BE2C (cell line): ENCODE data around the gene STK33. TPM values are rescaled to one million over a fixed set of nuclear protein-coding genes. Genes with fewer than 3 reads are reported as not detected.
A peak's percentile ranks its signal among the peaks of the same experiment; 100 is the strongest.

ENCODE experiments used
- DNase-seq: peaks from one replicate; pipeline ENCODE4 v3.0.0-alpha.2; 2020
- H3K27me3 ChIP-seq: fragments of 250-450 bp; sonication (Bioruptor Pico); 2 replicates; pipeline ENCODE4 v1.5.1; 2020; ENCODE audit warnings: mild to moderate bottlenecking
- H3K36me3 ChIP-seq: fragments of 250-450 bp; sonication (Bioruptor Pico); 2 replicates; pipeline ENCODE4 v1.5.1; 2020; ENCODE audit warnings: mild to moderate bottlenecking
- H3K4me1 ChIP-seq: fragments of 250-450 bp; sonication (Bioruptor Pico); 2 replicates; pipeline ENCODE4 v1.5.1; 2020
- H3K4me3 ChIP-seq: 2 replicates; pipeline ENCODE4 v1.5.1; 2011; ENCODE audit warnings: low read depth, low read length
- H3K9me3 ChIP-seq: fragments of 250-450 bp; sonication (Bioruptor Pico); 2 replicates; pipeline ENCODE4 v1.5.1; 2020
- polyA plus RNA-seq: library from polyadenylated mRNA; unstranded; fragments of >200 nt; gene quantifications from one replicate; pipeline ENCODE4 v1.2.1, GENCODE V29; 2012; ENCODE audit warnings: low read depth, missing spikeins; ENCODE audit not compliant: insufficient read length, insufficient read depth
- TF ChIP-seq, protein P1 (sequence below): IDR thresholded peaks from 2 replicates; pipeline ENCODE4 v1.5.1; 2012; ENCODE audit warnings: mild to moderate bottlenecking, low read depth, low read length

STK33 gene
- polyA plus RNA-seq: 6.0 TPM

DNA sequence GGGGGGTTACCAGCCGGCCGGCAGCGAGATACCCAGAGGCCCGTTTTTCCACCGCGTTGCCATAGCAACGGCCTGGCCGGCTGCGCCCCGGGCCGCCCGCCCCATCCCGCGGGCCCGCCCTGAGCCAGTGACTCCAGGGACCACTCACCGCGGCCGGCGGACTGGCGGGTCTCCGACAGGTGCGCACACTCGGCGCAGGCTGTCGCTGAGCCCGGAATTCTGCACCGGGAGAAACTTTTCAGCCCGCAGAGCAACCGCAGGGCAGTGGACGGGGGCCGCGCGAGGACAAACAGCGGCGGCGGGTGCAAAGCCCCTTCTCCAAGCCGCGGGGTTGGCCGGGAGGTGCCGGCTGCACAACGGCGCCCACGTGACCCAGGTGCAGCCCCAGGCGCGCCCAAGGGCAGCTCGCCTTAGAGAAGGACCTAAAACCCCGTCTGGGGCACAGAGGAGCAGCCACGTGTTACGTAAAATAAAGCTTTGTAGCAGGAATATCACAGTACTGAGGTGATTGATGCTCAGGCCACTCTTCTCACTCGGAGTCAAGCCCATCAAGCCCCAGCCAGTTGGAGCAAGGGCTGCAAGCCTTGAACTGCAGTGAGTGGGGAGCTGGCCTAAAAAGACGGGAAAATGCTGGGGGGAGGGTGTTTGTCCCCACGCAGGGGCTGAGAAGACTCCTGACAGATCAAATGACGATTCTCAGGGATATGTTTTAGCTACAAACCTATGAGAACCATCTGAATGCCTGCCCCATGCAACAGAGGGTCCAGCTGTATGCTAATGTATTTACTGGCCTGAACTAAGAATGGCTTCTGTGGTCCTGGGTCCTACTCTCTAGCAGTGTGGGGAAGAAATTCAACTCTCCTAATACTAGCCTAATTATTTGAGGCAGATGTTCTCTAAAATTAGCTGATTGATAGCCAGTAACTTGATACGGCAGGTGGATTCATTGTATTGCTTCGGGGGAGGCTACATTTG is at the start of gene STK33:
Gene STK33, minus strand, starts transcription at position 294 of the 975 bp plus-strand sequence. CDS start 119,323 bp downstream, outside the sequence.
- no peaks in the 10 kb centered on the region for H3K27me3 ChIP-seq
- peak within 1 kb of the TSS; percentile 67 for H3K4me3 ChIP-seq
- no peaks in the 10 kb centered on the region for H3K4me1 ChIP-seq
- DNase-seq: peak; percentile 62
- no peaks in the 10 kb centered on the region for H3K9me3 ChIP-seq
- no peaks in the 10 kb centered on the region for H3K36me3 ChIP-seq
- TF ChIP-seq, protein P1, sequence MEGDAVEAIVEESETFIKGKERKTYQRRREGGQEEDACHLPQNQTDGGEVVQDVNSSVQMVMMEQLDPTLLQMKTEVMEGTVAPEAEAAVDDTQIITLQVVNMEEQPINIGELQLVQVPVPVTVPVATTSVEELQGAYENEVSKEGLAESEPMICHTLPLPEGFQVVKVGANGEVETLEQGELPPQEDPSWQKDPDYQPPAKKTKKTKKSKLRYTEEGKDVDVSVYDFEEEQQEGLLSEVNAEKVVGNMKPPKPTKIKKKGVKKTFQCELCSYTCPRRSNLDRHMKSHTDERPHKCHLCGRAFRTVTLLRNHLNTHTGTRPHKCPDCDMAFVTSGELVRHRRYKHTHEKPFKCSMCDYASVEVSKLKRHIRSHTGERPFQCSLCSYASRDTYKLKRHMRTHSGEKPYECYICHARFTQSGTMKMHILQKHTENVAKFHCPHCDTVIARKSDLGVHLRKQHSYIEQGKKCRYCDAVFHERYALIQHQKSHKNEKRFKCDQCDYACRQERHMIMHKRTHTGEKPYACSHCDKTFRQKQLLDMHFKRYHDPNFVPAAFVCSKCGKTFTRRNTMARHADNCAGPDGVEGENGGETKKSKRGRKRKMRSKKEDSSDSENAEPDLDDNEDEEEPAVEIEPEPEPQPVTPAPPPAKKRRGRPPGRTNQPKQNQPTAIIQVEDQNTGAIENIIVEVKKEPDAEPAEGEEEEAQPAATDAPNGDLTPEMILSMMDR: no peak

DNA sequence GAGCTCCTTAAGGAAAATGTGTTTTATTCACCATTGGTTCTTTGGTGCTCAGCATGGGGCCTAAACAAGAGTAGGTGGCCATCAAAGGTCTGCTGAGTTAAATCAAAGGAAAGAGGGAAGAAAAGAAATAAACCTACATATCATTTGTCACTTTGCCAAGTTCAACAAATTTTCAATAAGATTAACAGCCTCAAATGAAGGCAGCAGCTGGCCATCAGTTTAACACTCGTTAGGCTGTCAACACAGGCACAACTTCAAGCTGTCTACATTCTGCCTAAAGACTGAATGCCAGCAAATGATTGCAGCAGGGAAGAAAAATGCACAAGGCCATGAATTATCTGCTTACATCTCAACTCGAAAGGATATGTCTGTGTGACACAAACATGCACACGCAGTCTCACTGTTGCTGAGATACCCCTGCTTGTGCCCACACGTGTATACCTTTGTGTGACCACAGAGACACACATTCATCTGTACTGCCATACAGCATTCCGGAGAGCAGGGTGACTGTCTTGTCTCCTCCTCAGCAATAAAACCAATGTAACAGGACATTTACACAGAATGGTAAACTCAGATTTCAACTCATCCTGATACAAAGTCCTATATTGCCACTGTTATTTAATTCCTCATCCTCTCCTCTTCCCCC is 48.3 kb upstream of the STK33 start:
- no peaks in the 10 kb centered on the region for H3K27me3 ChIP-seq
- no peaks in the 10 kb centered on the region for H3K9me3 ChIP-seq
- no peaks in the 10 kb centered on the region for H3K36me3 ChIP-seq
- no peak for DNase-seq
- no peak overlapping the region for H3K4me3 ChIP-seq
- H3K4me1 ChIP-seq: no peaks in the 10 kb centered on the region
- TF ChIP-seq, protein P1: no peak

DNA sequence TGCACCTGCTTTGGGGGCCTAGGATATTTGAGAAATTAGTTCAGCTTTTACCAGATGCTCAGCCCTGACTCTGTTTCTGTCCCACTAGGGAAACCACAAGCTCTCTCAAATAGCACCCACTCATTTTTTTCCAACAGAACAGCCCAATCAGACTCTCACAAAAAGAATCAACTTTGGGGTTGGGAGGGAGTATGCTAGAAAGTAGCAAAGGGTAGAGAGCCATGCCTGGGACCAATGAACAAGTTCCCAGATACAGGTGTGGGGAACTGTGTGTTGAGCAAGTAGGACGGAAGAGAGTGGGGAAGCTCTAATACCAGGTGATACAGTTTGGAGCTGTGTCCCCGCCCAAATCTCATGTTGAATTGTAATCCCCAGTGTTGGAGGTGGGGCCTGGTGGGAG is 47.3 kb upstream of the STK33 start:
- no peaks in the 10 kb centered on the region for H3K9me3 ChIP-seq
- TF ChIP-seq, protein P1: no peak
- no peak for DNase-seq
- no peaks in the 10 kb centered on the region for H3K27me3 ChIP-seq
- no peaks in the 10 kb centered on the region for H3K36me3 ChIP-seq
- H3K4me1 ChIP-seq: no peaks in the 10 kb centered on the region
- no peak overlapping the region for H3K4me3 ChIP-seq

DNA sequence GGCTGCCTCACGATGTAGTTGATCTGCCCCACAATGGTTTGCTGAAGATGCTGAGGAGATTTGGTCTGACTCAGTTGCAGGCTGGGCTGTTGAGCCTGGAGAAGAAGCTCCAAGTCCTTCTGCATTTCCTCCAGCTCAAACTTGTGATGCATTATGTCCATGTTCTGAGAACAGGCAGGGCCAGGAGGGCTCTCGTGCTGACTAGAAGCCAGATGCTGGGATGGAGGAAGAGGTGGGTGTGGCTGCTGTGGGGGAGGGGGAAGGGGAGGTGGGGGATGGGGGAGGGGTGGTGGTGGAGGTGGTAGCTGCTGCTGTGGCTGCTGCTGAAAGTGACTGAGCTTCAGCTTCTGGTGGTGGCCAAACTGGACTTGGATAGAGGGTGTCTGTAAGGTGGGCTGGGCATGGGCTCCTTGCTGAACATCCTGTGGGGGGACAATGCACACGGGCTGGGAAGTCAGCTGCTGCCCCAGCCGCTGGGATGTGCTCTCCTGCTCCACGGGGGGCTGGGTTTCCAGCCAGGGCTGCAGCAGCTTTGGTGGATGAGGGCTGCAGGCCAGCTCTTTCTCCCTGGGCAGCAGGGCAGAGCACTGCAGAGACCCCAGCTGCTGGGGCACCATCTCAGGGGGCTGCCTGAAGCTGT is 46.4 kb upstream of the STK33 start:
- no peaks in the 10 kb centered on the region for H3K27me3 ChIP-seq
- no peak overlapping the region for H3K4me3 ChIP-seq
- no peak for DNase-seq
- H3K4me1 ChIP-seq: no peaks in the 10 kb centered on the region
- no peaks in the 10 kb centered on the region for H3K36me3 ChIP-seq
- H3K9me3 ChIP-seq: no peaks in the 10 kb centered on the region
- TF ChIP-seq, protein P1: no peak

DNA sequence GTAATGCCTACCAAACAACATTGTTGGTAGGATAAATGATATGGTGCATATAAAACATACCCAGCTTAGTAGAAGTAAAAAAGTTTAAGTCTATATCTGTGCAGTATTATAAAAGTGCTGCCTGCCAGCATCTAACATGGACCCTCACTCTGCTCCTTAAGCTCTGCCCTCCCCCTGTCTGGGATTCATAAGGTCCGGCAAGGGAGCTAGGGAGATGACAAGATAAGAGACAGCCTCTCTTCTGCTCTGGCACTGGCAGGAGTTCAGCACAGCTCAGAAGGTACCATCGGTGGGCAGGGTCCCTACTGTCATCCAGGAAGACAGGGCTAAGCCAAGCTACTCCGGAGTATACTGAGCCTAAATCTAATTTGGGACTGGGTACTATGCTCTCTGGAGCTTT is 45.6 kb upstream of the STK33 start:
- no peaks in the 10 kb centered on the region for H3K9me3 ChIP-seq
- H3K4me1 ChIP-seq: no peaks in the 10 kb centered on the region
- no peaks in the 10 kb centered on the region for H3K36me3 ChIP-seq
- no peaks in the 10 kb centered on the region for H3K27me3 ChIP-seq
- TF ChIP-seq, protein P1: no peak
- no peak overlapping the region for H3K4me3 ChIP-seq
- DNase-seq: no peak
